ENCODE measurements around the gene DNAJC16. TPM values are rescaled to one million over a fixed set of nuclear protein-coding genes. Genes with fewer than 3 reads are reported as not detected.

DNAJC16 gene
- total and polyA plus RNA-seq, 2 of the 13 experiments (the other 11 are each of a cell fraction or from before 2014, with no cell fraction given), result 11.4 to 15.4 TPM

DNA sequence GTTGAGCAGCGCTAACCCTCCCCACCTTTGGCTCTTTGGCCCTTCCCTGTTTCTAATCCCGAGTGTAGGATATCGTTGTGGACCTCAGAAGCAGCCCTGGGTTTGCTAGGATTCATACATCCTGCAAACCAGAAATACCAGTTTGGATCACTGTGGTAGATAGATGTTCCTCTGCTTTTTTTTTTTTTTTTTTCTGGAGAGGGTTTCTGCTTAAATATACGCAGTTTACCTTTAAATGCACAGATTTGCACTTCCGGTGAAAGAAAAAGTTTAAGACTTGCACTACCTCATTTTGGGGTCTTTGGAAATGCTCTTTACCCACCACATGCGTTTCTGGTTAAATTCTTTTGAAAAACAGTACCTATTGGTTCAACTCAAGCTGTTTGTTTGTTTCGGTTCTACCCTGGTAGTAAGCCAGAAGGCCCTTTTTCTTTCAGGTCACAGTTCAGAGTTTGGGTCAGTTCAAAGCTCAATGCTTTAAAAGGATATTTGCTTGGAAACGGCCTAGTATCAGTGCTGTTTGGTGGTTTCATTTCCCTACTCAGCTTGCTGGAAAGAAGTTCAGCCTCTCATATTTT, 91.5 kb downstream of the DNAJC16 start (continued):
- TF ChIP-seq GFI1 (CRISPR knock-in tag; IDR thresholded peaks at IDR 0.05; ENCODE audit: borderline replicate concordance) (no peak), ZSCAN20 (CRISPR knock-in tag; IDR thresholded peaks at IDR 0.05; ENCODE audit: borderline replicate concordance) (no peak), ZNF543 (CRISPR knock-in tag; IDR thresholded peaks at IDR 0.05) (0 out of 2 replicates have a peak, but pooled peaks have one; percentile 3), JUNB (CRISPR knock-in tag; IDR thresholded peaks at IDR 0.05; ENCODE audit: borderline replicate concordance) (no peak), CCDC6 (CRISPR knock-in tag; IDR thresholded peaks at IDR 0.05) (no peak), GTF2F1 (IDR thresholded peaks at IDR 0.05; ENCODE audit: low read length) (0 out of 2 replicates have a peak, but pooled peaks have one; percentile 27), NFATC3 (CRISPR knock-in tag; IDR thresholded peaks at IDR 0.05) (no peak)
- TF ChIP-seq, protein P1, sequence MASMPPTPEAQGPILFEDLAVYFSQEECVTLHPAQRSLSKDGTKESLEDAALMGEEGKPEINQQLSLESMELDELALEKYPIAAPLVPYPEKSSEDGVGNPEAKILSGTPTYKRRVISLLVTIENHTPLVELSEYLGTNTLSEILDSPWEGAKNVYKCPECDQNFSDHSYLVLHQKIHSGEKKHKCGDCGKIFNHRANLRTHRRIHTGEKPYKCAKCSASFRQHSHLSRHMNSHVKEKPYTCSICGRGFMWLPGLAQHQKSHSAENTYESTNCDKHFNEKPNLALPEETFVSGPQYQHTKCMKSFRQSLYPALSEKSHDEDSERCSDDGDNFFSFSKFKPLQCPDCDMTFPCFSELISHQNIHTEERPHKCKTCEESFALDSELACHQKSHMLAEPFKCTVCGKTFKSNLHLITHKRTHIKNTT (CRISPR knock-in tag; IDR thresholded peaks at IDR 0.05), result no peak
- TF ChIP-seq, protein P2, sequence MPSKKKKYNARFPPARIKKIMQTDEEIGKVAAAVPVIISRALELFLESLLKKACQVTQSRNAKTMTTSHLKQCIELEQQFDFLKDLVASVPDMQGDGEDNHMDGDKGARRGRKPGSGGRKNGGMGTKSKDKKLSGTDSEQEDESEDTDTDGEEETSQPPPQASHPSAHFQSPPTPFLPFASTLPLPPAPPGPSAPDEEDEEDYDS (CRISPR knock-in tag; IDR thresholded peaks at IDR 0.05), result no peak

GRCh38 chr1:15618655-15619525, 92.2 kb downstream of the DNAJC16 start:
- peak overlapping the region; percentile 97 for H3K9ac ChIP-seq (ENCODE audit: insufficient read depth, low read depth, low read length)
- H3K4me2 ChIP-seq (ENCODE audit: low read depth, low read length), result peak overlapping the region; percentile 92
- peaks cover 0 to 3% of the 10 kb centered on the region in 2 experiments; a peak in 2 of 5 replicates for H3K36me3 ChIP-seq (replicated peaks in 1 of 2; ENCODE audit: control insufficient read depth in 1 of 2, insufficient read depth in 2 of 2, low read length in 2 of 2)
- H3K27ac ChIP-seq (ENCODE audit: extremely low read length, insufficient read depth, low read length), result peak overlapping the region; percentile 95
- peak; percentile 43 for ATAC-seq
- H3K4me1 ChIP-seq (ENCODE audit: insufficient read depth, low read length), result peaks cover 64% of the 10 kb centered on the region
- H3K79me2 ChIP-seq (ENCODE audit: insufficient read depth, low read length), result peaks cover 58% of the 10 kb centered on the region
- DNase-seq (ENCODE audit: low spot score), result peak; percentile 94
- H2AFZ ChIP-seq (ENCODE audit: low read length), result no peak overlapping the region
- WGBS (ENCODE audit: low lambda C conversion rate), result 18% methylated on average over 26 of the region's 26 CpGs
- TSS peak; percentile 70 for BruUV-seq (replicated peaks)
- no peaks in the 10 kb centered on the region; a peak in 1 of 5 replicates for H3K27me3 ChIP-seq (ENCODE audit: control insufficient read depth in 1 of 2, insufficient read depth in 2 of 2, low read length in 2 of 2)
- POLR2A ChIA-PET, result interaction anchor here (0.7 to 8.5 kb wide), 19 partner anchors 9 to 537 kb away, joined by 3 to 188 read pairs (median 7); partner anchors contain the start of genes AGMAT, DNAJC16, EPHA2 and SPEN
- H4K20me1 ChIP-seq (ENCODE audit: insufficient read depth, low read length), result peaks cover 40% of the 10 kb centered on the region
- intact Hi-C loops (cut with micrococcal nuclease; ENCODE audit: unreplicated experiment), result no loop called here
- peak overlapping the region; percentile 87 to 100 (median 97) for H3K4me3 ChIP-seq (replicated peaks in 1 of 3; ENCODE audit: insufficient read depth in 1 of 3, low read depth in 2 of 3, low read length in 3 of 3)
- FAIRE-seq, result peak; percentile 85
- in situ Hi-C loops (cut with HindIII; ENCODE audit: extremely low pct_ligation_motif_present, low pct_unique_long_range_greater_than_20kb), result no loop called here
- CTCF ChIA-PET (ENCODE audit: low intra/inter-chr PET ratio, low total read pairs), result interaction anchor here (1.3 kb wide), 1 partner anchor 24 kb away, joined by 3 read pairs; no protein-coding TSS in a partner anchor
- no peaks in the 10 kb centered on the region for H3K9me3 ChIP-seq (ENCODE audit: low read length)
- TF ChIP-seq ZNF318 (CRISPR knock-in tag; IDR thresholded peaks at IDR 0.05), result no peak

All from HepG2 (cell line).